Raji (cell line): Measurements from ENCODE around the gene ANKRD44.

Source experiments
- POLR2A ChIP-seq: IDR thresholded peaks from 2 replicates; pipeline ENCODE4 v1.6.1; 2011; ENCODE audit warnings: low read depth, low read length, control low read depth; ENCODE audit not compliant: insufficient read depth

The ANKRD44 gene

GRCh38 chr2:197197895-197198311 lies 112.7 kb downstream of the ANKRD44 start:
- TF ChIP-seq POLR2A: no peak

- TF ChIP-seq POLR2A: no peak
These were observed 113.9 kb downstream of the ANKRD44 start for GRCh38 chr2:197196541-197197180.

GRCh38 chr2:197195518-197195917 lies 115.1 kb downstream of the ANKRD44 start:
- no peak for TF ChIP-seq POLR2A

DNA sequence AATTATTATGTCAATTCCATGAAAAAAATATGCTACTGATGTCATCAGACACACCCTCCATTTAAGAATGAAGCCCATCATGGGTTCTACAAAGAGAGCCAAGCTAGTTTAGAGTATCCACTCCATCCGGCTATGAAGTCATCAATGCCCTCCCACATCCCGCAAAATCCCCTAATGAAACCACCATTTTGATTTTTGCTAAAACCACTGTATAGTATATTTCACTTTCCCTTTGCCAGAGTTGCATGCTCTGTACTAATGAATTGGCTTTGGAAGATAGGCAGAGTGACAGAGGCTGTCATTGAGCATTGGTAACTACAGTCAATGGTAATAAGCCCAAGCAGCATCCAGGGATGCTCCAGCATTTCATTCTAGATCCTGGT lies 118.6 kb downstream of the ANKRD44 start:
- TF ChIP-seq POLR2A: no peak

DNA sequence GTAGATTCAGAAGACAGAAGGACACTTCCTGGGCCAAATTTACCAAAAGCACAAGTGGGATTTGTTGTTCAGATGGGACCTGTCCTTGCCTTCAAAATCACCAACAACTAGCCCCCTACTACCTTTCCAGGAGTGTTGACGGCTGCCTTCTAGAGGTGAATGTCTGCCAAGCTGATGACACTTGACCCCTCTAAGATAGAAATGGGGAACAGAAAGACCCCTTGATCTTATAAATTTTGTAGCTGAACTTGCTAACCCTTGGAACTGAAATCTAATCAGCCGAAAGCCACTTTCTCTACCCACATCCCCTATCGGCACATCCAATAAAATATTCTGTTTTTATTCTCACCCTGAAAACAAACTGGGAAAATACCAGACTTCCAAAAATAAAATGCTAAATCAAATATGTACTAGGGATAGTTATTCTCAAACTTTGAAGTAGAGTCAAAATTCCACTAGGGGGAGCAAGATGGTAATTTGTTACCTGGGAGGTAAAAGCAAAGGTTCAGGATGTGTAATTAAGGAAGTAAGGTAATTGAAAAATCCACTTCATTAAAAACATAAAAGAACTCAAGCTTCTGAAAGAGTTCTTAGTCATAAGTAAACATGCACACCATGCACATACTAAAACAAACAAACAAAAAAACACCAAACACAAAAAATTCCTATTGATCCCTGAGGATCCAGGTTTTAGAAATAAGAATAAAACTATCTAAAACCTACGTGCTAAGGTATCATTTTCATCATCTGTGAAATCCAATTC lies 119.2 kb downstream of the ANKRD44 start:
- no peak for TF ChIP-seq POLR2A

GRCh38 chr2:197190100-197190432 lies 120.5 kb downstream of the ANKRD44 start:
- TF ChIP-seq POLR2A: no peak

- TF ChIP-seq POLR2A: no peak
These were observed 121.0 kb downstream of the ANKRD44 start for GRCh38 chr2:197189426-197190099.

GRCh38 chr2:197185676-197186075 lies 124.9 kb downstream of the ANKRD44 start:
- no peak for TF ChIP-seq POLR2A

DNA sequence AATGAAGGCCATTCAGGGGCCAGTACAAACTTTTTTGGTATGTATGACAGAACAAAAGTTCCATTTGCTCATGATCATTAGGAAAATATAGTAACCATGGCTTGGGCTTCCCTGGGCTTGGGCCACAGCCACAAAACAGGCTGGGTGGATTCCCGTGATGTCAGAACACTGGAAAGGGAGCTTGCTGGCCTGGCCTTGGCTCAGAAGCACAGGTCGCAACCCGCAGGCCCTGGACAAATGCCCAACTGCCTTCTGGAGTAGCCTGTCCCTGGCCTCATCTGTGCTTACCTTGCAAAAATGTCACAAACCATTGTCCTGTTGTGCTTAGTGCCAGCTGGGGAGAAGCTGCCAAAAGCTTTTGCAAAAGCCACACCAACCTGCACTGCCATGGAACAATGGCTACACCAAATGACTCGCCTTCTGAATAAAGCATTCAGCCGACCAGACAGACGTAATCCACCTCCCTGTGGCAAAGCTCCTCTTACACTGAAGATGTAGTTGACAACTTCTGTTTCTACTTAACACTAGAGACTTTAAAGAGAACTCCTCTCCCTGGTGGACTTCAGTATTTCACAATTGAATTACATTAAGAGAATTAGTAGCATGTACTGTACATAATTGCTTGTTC lies 125.5 kb downstream of the ANKRD44 start:
- no peak for TF ChIP-seq POLR2A

DNA sequence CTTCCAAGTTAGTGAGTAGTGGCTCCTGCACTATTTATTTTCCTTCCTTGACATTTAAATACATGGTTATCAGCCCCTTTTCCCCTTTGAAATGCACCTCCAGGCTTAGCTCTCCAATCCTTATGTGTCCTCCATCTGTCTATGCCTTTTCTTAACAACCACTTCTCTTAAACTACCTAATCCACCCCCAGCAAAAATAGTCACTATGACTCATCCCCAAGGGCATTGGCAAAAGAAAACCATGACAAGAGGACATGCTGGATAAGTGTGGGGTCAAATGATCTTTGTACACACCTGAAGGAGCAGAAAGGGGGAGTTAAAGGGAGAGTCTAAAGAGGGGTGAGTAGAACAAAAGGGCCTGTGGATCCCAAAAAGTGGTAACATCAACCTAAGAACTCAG lies 127.2 kb downstream of the ANKRD44 start:
- no peak for TF ChIP-seq POLR2A

- no peak for TF ChIP-seq POLR2A
These were observed 127.9 kb downstream of the ANKRD44 start for GRCh38 chr2:197182668-197183067.

DNA sequence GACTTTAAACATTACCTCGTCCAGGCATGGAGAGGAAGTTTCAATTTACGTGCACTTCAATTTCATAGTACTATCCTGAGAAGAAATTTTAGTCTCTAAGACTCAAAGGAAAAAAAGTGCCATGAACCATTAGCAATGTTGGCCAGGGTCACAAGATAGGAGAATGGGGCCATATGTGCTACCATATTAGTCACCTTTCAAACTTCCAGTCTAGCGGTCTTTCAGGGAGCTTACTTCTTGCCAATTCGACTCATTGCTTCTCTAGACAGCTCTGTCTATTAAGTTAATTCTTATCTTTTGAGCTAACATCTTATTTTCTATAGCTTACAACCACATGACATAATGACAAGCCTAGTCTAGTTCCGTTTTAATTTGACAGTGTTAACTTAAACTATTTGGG lies 129.1 kb downstream of the ANKRD44 start:
- no peak for TF ChIP-seq POLR2A

DNA sequence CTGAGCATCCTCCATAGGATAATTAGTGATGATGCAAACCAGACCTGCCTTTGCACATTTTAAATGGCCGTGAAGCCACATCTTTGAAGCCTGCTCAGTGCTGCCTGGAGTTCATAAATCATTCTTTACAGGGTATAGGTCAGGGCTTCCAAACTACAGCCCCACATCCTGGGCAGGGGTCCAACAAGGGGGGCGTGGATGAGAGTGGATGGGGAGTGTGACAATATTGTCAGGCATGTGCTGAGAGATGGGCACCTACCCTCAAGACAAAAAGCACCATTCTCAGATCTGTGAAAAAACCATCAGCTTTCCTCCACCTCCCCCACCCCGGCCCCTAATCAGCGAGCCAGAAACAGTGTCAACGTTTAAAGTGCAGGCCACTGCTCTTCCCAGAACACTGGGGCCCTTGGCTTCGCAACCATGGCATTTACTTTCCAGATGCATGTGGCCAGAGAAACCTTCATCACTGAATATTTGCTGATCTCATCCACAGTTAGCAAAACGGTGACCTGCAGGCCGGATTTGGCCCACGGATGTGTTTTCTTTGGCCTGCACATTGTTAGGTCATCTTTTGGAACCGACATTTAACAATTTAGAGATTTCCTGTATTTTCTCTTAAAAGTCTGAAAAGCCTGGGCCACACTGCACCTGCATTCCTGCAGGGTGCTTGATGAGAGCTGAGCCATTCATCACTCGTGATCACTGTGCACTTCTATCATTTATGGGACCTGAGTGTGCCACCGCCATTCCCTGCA lies 130.7 kb downstream of the ANKRD44 start:
- no peak for TF ChIP-seq POLR2A

DNA sequence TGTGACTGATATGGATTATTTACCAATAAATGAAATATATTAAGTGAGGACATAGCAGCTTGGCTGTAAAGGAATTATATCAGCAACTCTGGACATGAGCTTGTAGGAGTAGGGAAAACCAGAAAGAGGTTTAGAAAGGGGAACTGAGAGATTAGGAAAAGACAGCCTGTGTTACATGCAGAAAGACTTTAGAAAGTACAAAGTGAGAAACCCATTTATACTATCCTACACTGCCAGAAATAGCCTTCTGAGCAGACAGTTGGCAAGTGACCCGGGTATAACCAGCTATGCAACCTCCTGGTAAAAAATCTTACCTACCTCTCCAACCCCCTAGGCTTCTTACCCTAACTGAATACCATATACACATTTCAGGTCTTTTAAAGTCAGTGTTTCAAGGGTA lies 134.1 kb downstream of the ANKRD44 start:
- no peak for TF ChIP-seq POLR2A

GRCh38 chr2:197174539-197175094 lies 136.0 kb downstream of the ANKRD44 start:
- TF ChIP-seq POLR2A: no peak

DNA sequence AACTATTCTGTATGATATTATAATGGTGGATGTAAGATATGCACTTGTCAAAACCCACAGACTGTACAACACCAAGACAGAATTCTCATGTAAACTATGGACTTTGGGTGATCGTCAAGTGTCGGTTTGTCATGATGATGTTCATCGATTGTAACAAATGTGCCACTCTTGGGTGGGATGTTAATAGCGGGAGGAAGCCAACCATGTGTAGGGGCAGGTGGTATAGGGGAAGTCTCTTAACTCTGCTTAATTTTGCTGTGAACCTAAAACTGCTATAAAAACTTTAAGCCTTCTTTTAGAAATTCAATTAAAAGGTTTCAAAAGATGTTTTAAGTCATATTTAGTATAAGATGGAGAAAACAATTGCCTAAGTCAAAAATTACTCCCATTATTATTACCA lies 139.0 kb downstream of the ANKRD44 start:
- TF ChIP-seq POLR2A: no peak
